Thyroid gland (tissue), 4 donors: ENCODE results near the gene CAPN13.

Source experiments
- CTCF ChIP-seq, 6 experiments: fragments of 200-600 bp in 3 of 6; fragments of 450-650 bp in 3 of 6; sonication (generic) in 3 of 6; IDR thresholded peaks; one replicate each; pipeline ENCODE4 v1.5.1; 2016 to 2019; ENCODE audit warnings: antibody characterized with exemption in 6 of 6, mild to moderate bottlenecking in 2 of 6, inconsistent platforms in 1 of 6, moderate library complexity in 1 of 6
- POLR2A ChIP-seq, 2 donors: fragments of 450-650 bp; IDR thresholded peaks; one replicate each; pipeline ENCODE4 v1.6.1; 2017; ENCODE audit warnings: antibody characterized with exemption in 2 of 2, mild to moderate bottlenecking in 2 of 2, moderate library complexity in 1 of 2

GRCh38 chr2:30801821-30802455 is 5.3 kb downstream of the CAPN13 start:
- TF ChIP-seq POLR2A (IDR thresholded peaks at IDR 0.05) (no peak), CTCF (IDR thresholded peaks at IDR 0.05) (no peak)
